Kidney glomerular epithelial cell (primary cell): ENCODE results near the gene ACOXL.
"Not testable (repeated sequence)": the region's sequence is repeated elsewhere in the genome, so short reads cannot be mapped to it uniquely, and the experiment has no call there.

Experiments used
- DNase-seq: peaks from one replicate; lab custom pipeline; 2025; lab: John Stamatoyannopoulos, UW

Gene ACOXL

GRCh38 chr2:110732422-110733413 lies at the start of gene ACOXL:
Gene ACOXL (plus strand): TSS chr2:110732573. CDS start chr2:110768390, 35,817 bp downstream.
- DNase-seq = no peak

GRCh38 chr2:110682872-110683271 lies 49.5 kb upstream of the ACOXL start:
- no peak for DNase-seq

- DNase-seq = not testable (repeated sequence)
These were observed 44.4 kb upstream of the ACOXL start for GRCh38 chr2:110687775-110688484.

- peak; percentile 27 for DNase-seq
These were observed 43.7 kb upstream of the ACOXL start for GRCh38 chr2:110688594-110689091.

DNA sequence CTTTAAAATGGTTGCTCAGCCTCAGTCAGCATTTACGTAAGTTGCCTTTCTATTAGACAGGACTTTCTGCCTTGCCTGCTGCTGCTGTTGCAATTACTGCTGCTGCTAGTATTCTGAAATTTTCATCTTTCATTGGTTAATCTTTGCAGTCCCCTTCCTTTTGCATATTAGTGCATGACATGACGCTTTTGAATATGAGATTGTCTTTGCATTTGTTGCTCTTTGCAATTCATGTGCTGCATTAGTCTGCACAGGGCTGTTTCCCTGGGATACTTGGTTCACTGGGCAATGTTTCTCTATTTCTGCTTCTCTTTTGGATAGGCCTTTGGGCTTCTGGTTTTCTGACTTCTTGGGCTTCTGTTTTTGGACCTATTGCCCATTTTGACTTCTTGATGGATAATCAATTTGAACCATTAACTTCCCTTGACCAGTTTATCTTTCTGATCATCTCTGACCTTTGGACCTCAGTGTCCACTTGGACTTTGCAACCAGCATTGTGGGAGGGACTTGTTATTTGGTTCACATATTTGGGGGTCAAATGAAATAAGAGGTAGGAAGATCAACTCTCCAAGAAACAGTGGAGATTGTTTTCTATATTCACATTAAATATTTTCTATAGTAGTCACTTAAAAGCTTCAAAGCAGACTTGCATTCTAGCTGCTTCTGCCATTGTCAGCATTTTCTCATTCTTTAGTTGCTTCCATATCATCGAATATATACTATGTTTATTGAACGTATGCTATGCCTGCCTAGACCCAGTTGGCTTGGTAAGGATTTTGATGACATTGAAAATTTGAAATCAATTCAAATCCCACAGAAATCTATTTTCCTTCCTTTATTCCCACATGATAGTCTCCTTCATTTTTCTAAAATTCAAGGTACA lies 42.0 kb upstream of the ACOXL start:
- no peak for DNase-seq

DNA sequence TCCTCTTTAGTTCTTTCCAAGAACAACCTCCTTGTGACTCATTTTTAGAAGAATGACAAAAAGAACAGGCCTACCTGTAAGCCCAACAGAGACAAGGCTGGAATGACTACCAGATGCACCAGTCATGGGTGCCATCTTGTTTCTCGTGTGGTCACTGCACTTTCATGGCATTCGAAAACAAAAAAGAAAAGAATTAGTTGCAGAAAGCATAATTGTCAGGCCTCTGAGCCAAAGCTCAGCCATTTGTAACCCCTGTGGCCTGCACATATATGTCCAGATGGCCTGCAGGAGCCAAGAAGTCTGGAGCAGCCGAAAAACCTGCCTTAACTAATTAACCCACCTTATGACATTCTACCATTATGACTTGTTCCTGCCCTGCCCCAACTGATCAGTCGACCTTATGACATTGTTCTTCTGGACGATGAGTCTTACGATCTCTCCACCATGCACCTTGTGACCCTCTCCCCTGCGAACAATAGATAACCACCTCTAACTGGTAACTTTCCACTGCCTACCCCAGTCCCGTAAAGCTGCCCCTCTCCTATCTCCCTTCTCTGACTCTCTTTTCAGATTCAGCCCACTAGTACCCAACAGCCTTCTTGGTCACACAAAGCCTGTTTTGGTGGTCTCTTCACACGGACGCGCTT lies 40.6 kb upstream of the ACOXL start:
- DNase-seq = no peak

DNA sequence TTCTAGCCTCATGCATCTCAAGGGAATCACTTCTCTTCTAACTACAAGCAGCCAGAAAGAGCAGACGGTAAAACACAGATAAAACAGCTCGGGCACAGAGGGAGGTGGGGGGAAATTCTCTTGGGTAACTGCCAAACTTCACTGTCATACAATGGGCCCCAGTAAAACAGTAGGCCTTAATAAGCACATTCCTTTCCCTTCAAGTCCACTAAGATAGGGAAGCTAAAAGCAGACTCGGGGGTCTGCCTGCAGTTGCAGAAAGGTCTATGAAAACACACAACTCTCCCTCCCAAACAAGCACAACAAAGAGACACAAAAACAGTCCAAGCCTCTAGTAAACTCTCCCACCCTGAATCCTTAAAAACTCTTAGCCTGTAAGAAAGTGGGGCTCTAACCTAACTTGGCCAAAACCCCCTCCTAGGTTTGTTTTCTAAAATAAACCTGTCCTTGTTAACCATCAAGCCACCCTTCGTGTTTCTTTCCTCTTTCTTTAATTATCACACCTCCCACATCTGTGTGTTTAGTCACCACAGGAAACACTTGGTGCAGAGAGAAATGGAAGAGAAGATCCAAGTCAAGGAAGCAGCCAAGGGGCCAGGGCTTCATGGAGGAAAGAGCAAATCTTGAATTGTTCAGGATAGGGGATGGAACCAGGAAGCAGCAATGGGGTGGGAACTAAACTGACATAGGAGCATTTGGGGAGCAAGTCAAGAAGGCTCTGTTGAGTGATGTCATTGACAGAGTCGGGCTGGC lies 37.1 kb upstream of the ACOXL start:
- not testable (repeated sequence) for DNase-seq

- not testable (repeated sequence) for DNase-seq
These were observed 34.1 kb upstream of the ACOXL start for GRCh38 chr2:110698253-110698652.

DNA sequence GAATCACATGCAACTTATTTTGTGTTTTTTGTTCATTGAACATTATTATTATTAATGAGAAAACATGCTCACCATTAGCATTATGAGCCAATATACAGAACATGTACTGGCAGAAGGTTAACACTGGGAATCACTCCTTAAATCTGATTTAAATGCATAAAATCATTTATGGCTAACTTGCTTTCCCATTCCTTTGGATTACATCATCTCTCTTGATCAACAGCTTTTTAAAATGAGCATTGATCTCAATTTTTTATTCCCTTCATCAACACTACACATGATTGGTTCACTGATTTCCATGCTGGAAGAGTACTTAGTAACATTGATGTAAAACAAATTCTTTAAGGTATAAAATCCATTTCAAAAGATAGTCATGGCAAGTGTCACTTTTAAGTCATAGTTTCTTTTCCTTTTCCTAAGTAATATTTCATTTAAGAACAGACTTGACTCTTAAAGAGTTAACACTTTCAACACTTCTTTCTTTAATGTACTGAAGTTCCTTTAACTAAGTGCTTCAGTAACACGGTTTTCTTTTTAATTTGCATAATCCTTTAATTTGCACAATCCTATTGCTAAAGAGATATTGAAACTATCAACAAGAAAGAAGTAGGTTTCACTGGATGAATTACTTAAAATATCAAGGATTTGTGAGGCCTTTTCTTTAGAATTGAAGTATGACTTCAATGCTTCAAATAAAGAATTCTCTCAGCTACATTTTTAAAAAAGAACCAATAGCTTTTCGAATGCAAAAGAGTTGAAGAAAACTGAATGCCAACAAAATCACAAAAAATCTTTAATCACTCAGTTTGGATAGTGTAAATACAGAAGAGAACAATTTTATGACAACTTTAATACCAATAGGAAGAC lies 29.6 kb upstream of the ACOXL start:
- no peak for DNase-seq

- no peak for DNase-seq
These were observed 24.9 kb upstream of the ACOXL start for GRCh38 chr2:110707386-110707965.

DNA sequence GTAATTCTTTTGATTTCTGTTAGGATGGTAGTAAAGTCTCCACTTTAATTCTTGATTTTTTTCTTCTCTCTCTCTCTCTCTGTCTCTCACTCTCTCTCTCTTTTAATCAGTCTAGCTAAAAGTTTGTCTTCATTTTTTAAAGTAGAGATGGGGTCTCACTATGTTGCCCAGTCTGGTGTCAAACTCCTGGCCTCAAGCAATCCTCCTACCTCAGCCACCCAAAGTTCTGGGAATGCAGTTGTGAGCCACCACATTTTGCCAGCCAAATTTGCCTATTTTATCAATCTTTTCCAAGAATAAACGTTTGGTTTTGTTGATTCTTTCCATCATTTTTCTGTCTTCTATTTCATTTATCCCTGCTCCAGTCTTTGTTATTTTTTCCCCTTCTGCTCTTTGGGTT lies 23.9 kb upstream of the ACOXL start:
- DNase-seq = no peak

DNA sequence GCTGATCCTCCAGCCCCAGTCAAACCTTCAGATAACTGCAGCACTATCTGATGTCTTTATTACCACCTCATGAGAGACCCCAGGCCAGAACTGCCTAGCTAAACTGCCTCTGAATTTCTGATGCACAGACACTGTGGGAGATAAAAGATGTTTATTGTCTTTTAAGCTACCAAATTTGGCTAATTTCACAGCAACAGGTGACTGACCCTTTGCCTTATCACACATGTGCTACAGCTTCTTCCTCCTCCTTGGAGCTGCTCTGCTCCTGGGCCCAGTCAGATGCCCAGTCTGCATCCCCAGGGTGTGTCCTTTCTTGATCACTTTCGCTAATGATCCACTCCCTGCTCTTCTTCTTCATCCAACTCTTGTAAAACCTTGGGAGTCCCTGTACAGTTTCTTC lies 19.6 kb upstream of the ACOXL start:
- no peak for DNase-seq

DNA sequence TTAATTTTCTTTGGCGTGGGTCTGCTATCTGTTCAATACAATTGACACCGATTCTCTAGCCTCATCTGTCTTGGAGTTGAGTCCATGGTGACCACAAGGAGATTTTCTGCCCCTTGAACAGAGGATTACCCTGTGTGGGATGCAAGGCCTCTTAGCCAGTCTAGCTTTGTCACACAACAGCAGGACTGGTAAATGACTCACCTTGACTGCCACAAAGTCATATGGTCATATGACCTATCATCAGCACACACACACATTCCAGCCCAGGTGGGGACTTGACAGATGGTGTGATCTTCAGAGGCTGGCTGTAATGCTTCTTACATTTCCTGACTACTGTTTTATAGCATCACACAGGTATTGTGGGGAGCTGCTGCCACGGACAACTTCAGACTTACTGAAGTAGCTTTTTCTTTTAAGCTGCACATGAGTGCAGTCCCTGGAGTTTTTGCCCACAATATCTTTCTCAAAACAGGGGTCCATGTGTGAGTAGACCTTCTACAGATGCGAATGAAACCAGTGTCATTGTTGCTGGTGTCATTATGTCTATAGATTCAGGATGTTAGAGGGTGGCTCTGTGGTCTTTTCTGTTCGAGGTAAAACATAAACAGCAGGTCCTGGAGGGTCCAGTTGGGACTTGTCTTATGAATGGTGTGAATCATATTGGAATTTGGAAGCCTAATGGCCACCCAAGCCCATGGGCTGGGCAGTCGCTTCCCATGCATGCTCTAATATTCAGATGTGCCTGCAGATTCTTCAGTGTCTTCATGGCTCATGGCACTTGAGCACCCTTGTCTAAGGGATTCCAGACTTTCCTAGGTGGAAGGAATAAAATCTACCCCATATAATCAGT lies 18.6 kb upstream of the ACOXL start:
- DNase-seq = no peak

- DNase-seq = no peak
These were observed 17.7 kb upstream of the ACOXL start for GRCh38 chr2:110714452-110715224.

- DNase-seq = no peak
These were observed 15.3 kb upstream of the ACOXL start for GRCh38 chr2:110716959-110717645.

GRCh38 chr2:110717734-110718133 lies 14.6 kb upstream of the ACOXL start:
- DNase-seq = no peak

GRCh38 chr2:110718382-110718781 lies 14.0 kb upstream of the ACOXL start:
- DNase-seq = no peak
